AG04450 (cell line): ENCODE data around the gene FRK. TPM values are rescaled to one million over a fixed set of nuclear protein-coding genes. Genes with fewer than 3 reads are reported as not detected.
A peak's percentile ranks its signal among the peaks of the same experiment; 100 is the strongest.
"Not testable (repeated sequence)": the region's sequence is repeated elsewhere in the genome, so short reads cannot be mapped to it uniquely, and the experiment has no call there.

ENCODE experiments used
- CTCF ChIA-PET: fragments of 300-600, 350-600 bp; formaldehyde crosslinking; extraction: SDS; loops from one replicate; lab custom pipeline; 2022; ENCODE audit warnings: antibody characterized with exemption, inconsistent platforms; lab: Charles Lee
- POLR2A ChIA-PET: fragments of 350-600 bp; formaldehyde crosslinking; extraction: SDS; loops from one replicate; lab custom pipeline; 2021; ENCODE audit warnings: antibody characterized with exemption, inconsistent platforms; lab: Yijun Ruan, JAX
- DNase-seq: peaks from one replicate; pipeline ENCODE4 v3.0.0-alpha.2; 2011; ENCODE audit warnings: low read depth, low spot score
- H3K27ac ChIP-seq: one replicate; pipeline ENCODE4 v1.5.1; 2012; ENCODE audit warnings: low read depth, low read length, control low read depth
- H3K27me3 ChIP-seq: one replicate; pipeline ENCODE4 v1.6.0; 2012; ENCODE audit warnings: low read length; ENCODE audit not compliant: control insufficient read depth, insufficient read depth
- H3K4me3 ChIP-seq: 2 replicates; pipeline ENCODE4 v1.5.1; 2011; ENCODE audit warnings: mild to moderate bottlenecking, low read depth, low read length, control low read depth
- H3K9me3 ChIP-seq: 2 replicates; pipeline ENCODE4 v1.5.1; 2012; ENCODE audit warnings: low read length; ENCODE audit not compliant: control insufficient read depth, insufficient read depth
- CTCF ChIP-seq: IDR thresholded peaks from 2 replicates; pipeline ENCODE4 v1.5.1; 2011; ENCODE audit warnings: low read depth, low read length, control low read depth, inconsistent platforms
- polyA plus RNA-seq: library from polyadenylated mRNA; depleted of rRNA; stranded (reverse); fragments of >200 nt; gene quantifications from 2 replicates; pipeline ENCODE4 v1.2.3, GENCODE V29; 2011

FRK gene
- polyA plus RNA-seq, 1 experiment = 0.43 TPM

DNA sequence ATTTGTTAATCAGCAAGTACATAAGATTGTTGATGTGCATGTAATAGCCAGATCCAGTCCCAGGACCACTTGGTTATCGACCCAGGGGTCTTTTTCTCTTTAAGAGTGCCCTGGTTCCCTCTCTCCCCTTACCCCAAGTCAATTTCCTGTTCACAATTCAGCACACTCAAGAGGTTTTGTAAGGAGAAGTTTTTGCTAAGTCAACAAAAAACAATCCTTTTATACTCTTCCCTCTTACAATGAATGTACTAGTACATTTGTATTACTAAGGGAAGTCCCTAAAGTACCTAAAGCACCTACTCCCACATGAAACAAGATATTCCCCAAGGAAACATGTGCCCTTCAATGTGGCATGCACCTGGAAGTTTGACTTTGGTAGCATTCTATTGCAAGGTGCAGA, 38.3 kb upstream of the FRK start:
- POLR2A ChIA-PET = no interaction called here
- peaks cover 7% of the 10 kb centered on the region for H3K9me3 ChIP-seq
- no peak overlapping the region for H3K27ac ChIP-seq
- DNase-seq = no peak
- H3K4me3 ChIP-seq = no peak overlapping the region
- CTCF ChIA-PET = interaction anchor here (1.5 to 5.0 kb wide), 2 partner anchors 39 to 89 kb away, joined by 3 to 160 read pairs; partner anchors contain the start of gene FRK
- no peaks in the 10 kb centered on the region for H3K27me3 ChIP-seq
- no peak for TF ChIP-seq CTCF

GRCh38 chr6:116096979-116097816, 36.5 kb upstream of the FRK start:
- ChIA-PET POLR2A (interaction anchor here (1.2 kb wide), 1 partner anchor 89 kb away, joined by 3 read pairs; no protein-coding TSS in a partner anchor), CTCF (interaction anchor here (0.6 to 5.0 kb wide), 12 partner anchors 9 to 201 kb away, joined by 3 to 160 read pairs (median 6); partner anchors contain the start of gene FRK)
- Histone ChIP-seq H3K27me3 (no peaks in the 10 kb centered on the region), H3K9me3 (peaks cover 7% of the 10 kb centered on the region), H3K27ac (no peak overlapping the region), H3K4me3 (no peak overlapping the region)
- peak; percentile 66 for TF ChIP-seq CTCF
- no peak for DNase-seq

GRCh38 chr6:116096048-116096759, 35.5 kb upstream of the FRK start:
- ChIA-PET POLR2A (interaction anchor here (1.2 kb wide), 1 partner anchor 88 kb away, joined by 3 read pairs; no protein-coding TSS in a partner anchor), CTCF (interaction anchor here (0.6 to 5.0 kb wide), 13 partner anchors 8 to 519 kb away, joined by 3 to 160 read pairs (median 6); partner anchors contain the start of gene FRK)
- not testable (repeated sequence) for H3K4me3 ChIP-seq, H3K27ac ChIP-seq, DNase-seq, H3K27me3 ChIP-seq, H3K9me3 ChIP-seq

GRCh38 chr6:116094041-116094440, 33.4 kb upstream of the FRK start:
- TF ChIP-seq CTCF = no peak
- CTCF ChIA-PET = interaction anchor here (0.9 kb wide), 1 partner anchor 83 kb away, joined by 4 read pairs; no protein-coding TSS in a partner anchor
- H3K4me3 ChIP-seq = no peak overlapping the region

DNA sequence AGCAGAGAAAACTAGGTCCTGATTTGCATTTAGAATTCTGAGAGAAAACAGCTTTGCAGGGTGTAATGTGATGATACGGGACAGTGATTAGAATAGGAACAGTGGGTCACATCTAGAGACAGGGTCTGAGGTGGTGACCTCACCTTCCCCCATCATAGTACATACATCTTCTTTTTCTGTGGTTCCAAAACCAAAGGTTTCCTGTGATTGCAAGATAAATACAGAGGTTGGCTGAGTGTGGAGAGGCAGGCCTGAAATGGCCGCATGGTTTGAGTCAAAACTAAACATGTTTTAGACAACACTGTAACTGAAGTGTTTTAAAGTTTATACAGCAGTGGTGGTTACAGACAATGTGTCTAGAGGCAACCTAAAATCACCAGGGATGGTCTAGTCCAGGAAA, 29.6 kb upstream of the FRK start:
- ChIA-PET POLR2A (no interaction called here), CTCF (interaction anchor here (1.0 kb wide), 1 partner anchor 79 kb away, joined by 4 read pairs; no protein-coding TSS in a partner anchor)
- TF ChIP-seq CTCF = no peak
- Histone ChIP-seq H3K27me3 (no peaks in the 10 kb centered on the region), H3K4me3 (no peak overlapping the region), H3K9me3 (no peaks in the 10 kb centered on the region), H3K27ac (no peak overlapping the region)
- DNase-seq = no peak

More at GRCh38 chr6:116094041-116094440, 33.4 kb upstream of the FRK start:
- no peak overlapping the region for H3K27ac ChIP-seq
- POLR2A ChIA-PET = no interaction called here
- H3K27me3 ChIP-seq = no peaks in the 10 kb centered on the region
- DNase-seq = no peak
- peaks cover 7% of the 10 kb centered on the region; the same call in 1 of the 2 replicates for H3K9me3 ChIP-seq
